GM18526 (cell line): ENCODE measurements around the gene PARP15.

Experiments
- POLR2A ChIP-seq: IDR thresholded peaks from 3 replicates; pipeline ENCODE4 v1.6.1; 2011; ENCODE audit not compliant: insufficient read length; ENCODE audit errors: extremely low read depth

The PARP15 gene

GRCh38 chr3:122629763-122630162 is 52.3 kb downstream of the PARP15 start:
- TF ChIP-seq POLR2A, result no peak

GRCh38 chr3:122635789-122636188 is 58.3 kb downstream of the PARP15 start:
- TF ChIP-seq POLR2A, result no peak

GRCh38 chr3:122636697-122637096 is 59.2 kb downstream of the PARP15 start:
- no peak for TF ChIP-seq POLR2A

- TF ChIP-seq POLR2A, result no peak
These were observed 63.1 kb downstream of the PARP15 start for GRCh38 chr3:122640437-122640999.

- no peak for TF ChIP-seq POLR2A
These were observed 65.5 kb downstream of the PARP15 start for GRCh38 chr3:122642935-122643334.

GRCh38 chr3:122646146-122646988 is 68.9 kb downstream of the PARP15 start:
- no peak for TF ChIP-seq POLR2A

GRCh38 chr3:122660297-122660974 is 83.0 kb downstream of the PARP15 start:
- no peak for TF ChIP-seq POLR2A

- TF ChIP-seq POLR2A, result no peak
These were observed 84.2 kb downstream of the PARP15 start for GRCh38 chr3:122661633-122662032.

GRCh38 chr3:122662505-122662904 is 85.1 kb downstream of the PARP15 start:
- TF ChIP-seq POLR2A, result no peak

- TF ChIP-seq POLR2A, result no peak
These were observed 87.9 kb downstream of the PARP15 start for GRCh38 chr3:122665226-122665786.

GRCh38 chr3:122665881-122666280 is 88.4 kb downstream of the PARP15 start:
- TF ChIP-seq POLR2A, result no peak

GRCh38 chr3:122668930-122669730 is 91.7 kb downstream of the PARP15 start:
- no peak for TF ChIP-seq POLR2A

- TF ChIP-seq POLR2A, result no peak
These were observed 94.1 kb downstream of the PARP15 start for GRCh38 chr3:122671553-122671952.

- no peak for TF ChIP-seq POLR2A
These were observed 96.9 kb downstream of the PARP15 start for GRCh38 chr3:122674339-122674738.

- no peak for TF ChIP-seq POLR2A
These were observed 99.3 kb downstream of the PARP15 start for GRCh38 chr3:122676759-122677158.
